H1 (cell line): ENCODE measurements around the gene IDI2. TPM values are rescaled to one million over a fixed set of nuclear protein-coding genes. Genes with fewer than 3 reads are reported as not detected.
A peak's percentile ranks its signal among the peaks of the same experiment; 100 is the strongest.

Source experiments
- CTCF ChIA-PET: fragments of 300-600 bp; sonication (Branson Sonifier 250); formaldehyde crosslinking; loops from one replicate; lab custom pipeline; 2021; ENCODE audit not compliant: partially characterized antibody; lab: Charles Lee
- POLR2A ChIA-PET: fragments of 300-600 bp; sonication (Branson Sonifier 250); formaldehyde crosslinking; loops from one replicate; lab custom pipeline; 2021; ENCODE audit warnings: inconsistent platforms; ENCODE audit not compliant: partially characterized antibody; lab: Charles Lee
- DNase-seq, 2 experiments: peaks; one replicate each; pipeline versions ENCODE4 v3.0.0 to v3.0.0-alpha.2; 2010 to 2022; ENCODE audit warnings: low spot score in 2 of 2, low read depth in 1 of 2, mixed read lengths in 1 of 2
- FAIRE-seq: peaks from 2 replicates; lab custom pipeline; 2011; peaks lifted over from hg19 to GRCh38; lab: Jason Lieb, UNC
- H2AFZ ChIP-seq: 2 replicates; pipeline ENCODE4 v1.8.1; 2012; ENCODE audit warnings: low read length, inconsistent platforms
- H2AK5ac ChIP-seq: 2 replicates; pipeline ENCODE4 v1.6.1; 2013; ENCODE audit warnings: low read depth, low read length
- H2BK120ac ChIP-seq: replicated peaks from 2 replicates; pipeline ENCODE3; 2013; ENCODE audit warnings: low read depth, low read length, inconsistent platforms
- H2BK12ac ChIP-seq: 2 replicates; pipeline ENCODE4 v1.6.1; 2013; ENCODE audit warnings: low read depth, low read length
- H2BK15ac ChIP-seq: 2 replicates; pipeline ENCODE4 v1.6.1; 2013; ENCODE audit warnings: low read length
- H2BK20ac ChIP-seq: 2 replicates; pipeline ENCODE4 v1.6.1; 2013; ENCODE audit warnings: low read length
- H2BK5ac ChIP-seq: 2 replicates; pipeline ENCODE4 v1.6.1; 2013; ENCODE audit warnings: low read depth, low read length
- H3K14ac ChIP-seq: 2 replicates; pipeline ENCODE4 v1.6.1; 2013; ENCODE audit warnings: inconsistent platforms; ENCODE audit not compliant: insufficient read length
- H3K18ac ChIP-seq: 2 replicates; pipeline ENCODE4 v1.6.1; 2013; ENCODE audit warnings: low read length; ENCODE audit errors: extremely low read depth
- H3K23ac ChIP-seq: 2 replicates; pipeline ENCODE4 v1.6.1; 2013; ENCODE audit warnings: inconsistent platforms; ENCODE audit not compliant: insufficient read length
- H3K23me2 ChIP-seq: 2 replicates; pipeline ENCODE4 v1.6.1; 2013; ENCODE audit warnings: low read depth, low read length
- H3K27ac ChIP-seq: 2 replicates; pipeline ENCODE4 v1.6.1; 2011; ENCODE audit warnings: low read depth, low read length, inconsistent platforms
- H3K27me3 ChIP-seq, 4 experiments: replicated peaks in 1 of 4; 1 replicate in 1 of 4; 2 replicates in 3 of 4; pipeline versions ENCODE4 v1.6.1 to v1.8.1; 2011 to 2013; ENCODE audit warnings: low read length in 3 of 4, mild to moderate bottlenecking in 3 of 4, inconsistent platforms in 2 of 4, mixed read lengths in 2 of 4, moderate library complexity in 1 of 4; ENCODE audit not compliant: control insufficient read depth in 3 of 4, insufficient read depth in 3 of 4; ENCODE audit errors: extremely low read depth in 1 of 4
- H3K36me3 ChIP-seq, 4 experiments: 2 replicates each; pipeline versions ENCODE4 v1.6.1 to v1.8.1; 2011 to 2013; ENCODE audit warnings: mild to moderate bottlenecking in 4 of 4, low read length in 3 of 4, moderate library complexity in 2 of 4, control low read depth in 1 of 4, inconsistent platforms in 1 of 4; ENCODE audit not compliant: insufficient read depth in 4 of 4, control insufficient read depth in 2 of 4
- H3K4ac ChIP-seq: replicated peaks from 2 replicates; pipeline ENCODE3; 2013; ENCODE audit warnings: low read length, low read depth, mixed read lengths, inconsistent platforms; ENCODE audit not compliant: insufficient read length
- H3K4me1 ChIP-seq, 4 experiments: replicated peaks in 1 of 4; 1 replicate in 1 of 4; 2 replicates in 3 of 4; pipeline versions ENCODE4 v1.6.1 to v1.8.1; 2011 to 2013; ENCODE audit warnings: low read length in 3 of 4, inconsistent platforms in 2 of 4, mixed read lengths in 1 of 4; ENCODE audit not compliant: insufficient read depth in 4 of 4, control insufficient read depth in 3 of 4
- H3K4me2 ChIP-seq, 2 experiments: 2 replicates each; pipeline versions ENCODE4 v1.6.1 to v1.8.1; 2011 to 2013; ENCODE audit warnings: low read depth in 2 of 2, low read length in 2 of 2, control low read depth in 1 of 2, inconsistent platforms in 1 of 2, mild to moderate bottlenecking in 1 of 2; ENCODE audit not compliant: insufficient read depth in 1 of 2
- H3K4me3 ChIP-seq, 4 experiments: fragments of 200-600, 300-600 bp in 1 of 4; sonication (generic), shearing (Covaris generic), sonication (Bioruptor Twin) in 1 of 4; 2 replicates each; pipeline versions ENCODE4 v1.5.1 to v1.8.1; 2011 to 2016; ENCODE audit warnings: low read length in 4 of 4, low read depth in 3 of 4, control low read depth in 2 of 4, inconsistent platforms in 2 of 4, mild to moderate bottlenecking in 2 of 4, mixed read lengths in 1 of 4, moderate library complexity in 1 of 4; ENCODE audit not compliant: insufficient read depth in 2 of 4; ENCODE audit errors: extremely low read depth in 1 of 4
- H3K56ac ChIP-seq: replicated peaks from 2 replicates; pipeline ENCODE3; 2013; ENCODE audit warnings: low read depth, mild to moderate bottlenecking, mixed read lengths, low read length, inconsistent platforms; ENCODE audit not compliant: insufficient read length
- H3K79me1 ChIP-seq: 2 replicates; pipeline ENCODE4 v1.6.1; 2013; ENCODE audit warnings: low read depth, low read length, control low read depth
- H3K79me2 ChIP-seq, 2 experiments: 2 replicates each; pipeline versions ENCODE4 v1.6.1 to v1.8.1; 2012 to 2013; ENCODE audit warnings: low read length in 2 of 2, mild to moderate bottlenecking in 2 of 2, inconsistent platforms in 1 of 2; ENCODE audit not compliant: insufficient read depth in 2 of 2, control insufficient read depth in 1 of 2
- H3K9ac ChIP-seq, 4 experiments: replicated peaks in 1 of 4; 1 replicate in 1 of 4; 2 replicates in 3 of 4; pipeline versions ENCODE4 v1.6.1 to v1.8.1; 2011 to 2013; ENCODE audit warnings: low read depth in 3 of 4, low read length in 3 of 4, control low read depth in 2 of 4, mild to moderate bottlenecking in 2 of 4, moderate library complexity in 2 of 4, inconsistent platforms in 1 of 4; ENCODE audit errors: extremely low read depth in 1 of 4
- H3K9me3 ChIP-seq, 2 experiments: 2 replicates each; pipeline versions ENCODE4 v1.6.1 to v1.8.1; 2012 to 2013; ENCODE audit warnings: mild to moderate bottlenecking in 2 of 2, moderate library complexity in 2 of 2, control low read depth in 1 of 2, inconsistent platforms in 1 of 2, low read depth in 1 of 2, low read length in 1 of 2, mixed read lengths in 1 of 2; ENCODE audit not compliant: insufficient read depth in 2 of 2
- H4K20me1 ChIP-seq, 2 experiments: replicated peaks in 1 of 2; 2 replicates each; pipeline versions ENCODE3 to v1.8.1; 2011 to 2013; ENCODE audit warnings: inconsistent platforms in 2 of 2, low read length in 2 of 2, mild to moderate bottlenecking in 1 of 2; ENCODE audit not compliant: insufficient read depth in 2 of 2, control insufficient read depth in 1 of 2
- H4K5ac ChIP-seq: 2 replicates; pipeline ENCODE4 v1.6.1; 2013; ENCODE audit warnings: low read length, low read depth, mixed read lengths, inconsistent platforms; ENCODE audit not compliant: insufficient read length
- H4K8ac ChIP-seq: 2 replicates; pipeline ENCODE4 v1.8.0; 2013; ENCODE audit warnings: mild to moderate bottlenecking, moderate library complexity, low read length, inconsistent platforms; ENCODE audit not compliant: insufficient read depth; ENCODE audit errors: extremely low read depth
- H4K91ac ChIP-seq: replicated peaks from 2 replicates; pipeline ENCODE3; 2013; ENCODE audit warnings: low read length, mixed read lengths, inconsistent platforms; ENCODE audit not compliant: insufficient read length
- CHD2 ChIP-seq: IDR thresholded peaks from 2 replicates; pipeline ENCODE4 v1.6.1; 2012; ENCODE audit warnings: low read length, improper control_type of control experiment
- EP300 ChIP-seq, 2 experiments: IDR thresholded peaks; 1 replicate in 1 of 2; 2 replicates in 1 of 2; pipeline ENCODE4 v1.6.1; 2011 to 2012; ENCODE audit warnings: low read depth in 2 of 2, low read length in 2 of 2, mild to moderate bottlenecking in 2 of 2, borderline replicate concordance in 1 of 2, inconsistent platforms in 1 of 2, moderate library complexity in 1 of 2
- KDM5A ChIP-seq: fragments of 200-600 bp; IDR thresholded peaks from 2 replicates; pipeline ENCODE4 v1.7.1; 2012; ENCODE audit warnings: mild to moderate bottlenecking, low read length, inconsistent platforms, mixed read lengths
- NANOG ChIP-seq: IDR thresholded peaks from 2 replicates; pipeline ENCODE4 v1.6.1; 2011; ENCODE audit warnings: low read length, low read depth, mild to moderate bottlenecking, inconsistent platforms; ENCODE audit not compliant: insufficient read depth, poor library complexity, severe bottlenecking
- RXRA ChIP-seq: IDR thresholded peaks from 2 replicates; pipeline ENCODE4 v1.6.1; 2011; ENCODE audit warnings: low read depth, mild to moderate bottlenecking, low read length, moderate library complexity; ENCODE audit not compliant: insufficient read depth
- SIN3A ChIP-seq, 2 experiments: IDR thresholded peaks in 1 of 2; conservative IDR thresholded peaks in 1 of 2; 2 replicates each; pipeline ENCODE4 v1.6.1; 2011 to 2012; ENCODE audit warnings: low read length in 2 of 2, improper control_type of control experiment in 1 of 2, low read depth in 1 of 2, mild to moderate bottlenecking in 1 of 2
- TAF7 ChIP-seq: optimal IDR thresholded peaks from 2 replicates; pipeline ENCODE3; 2011; ENCODE audit warnings: low read depth, mild to moderate bottlenecking, inconsistent platforms, low read length, moderate library complexity, borderline replicate concordance
- TCF12 ChIP-seq: IDR thresholded peaks from 2 replicates; pipeline ENCODE4 v1.6.1; 2011; ENCODE audit warnings: low read depth, mild to moderate bottlenecking, low read length
- WGBS, 2 experiments: shearing (Covaris generic) in 1 of 2; methylation state at CpG; one replicate each; pipeline versions ENCODE4 v1.1.6 to v1.1.7; 2013 to 2015; ENCODE audit warnings: low lambda C conversion rate in 2 of 2, mixed read lengths in 2 of 2, inconsistent platforms in 1 of 2, low coverage in 1 of 2, missing lambda C conversion rate in 1 of 2; ENCODE audit not compliant: insufficient replicate concordance in 2 of 2, insufficient coverage in 1 of 2, insufficient read length in 1 of 2; ENCODE audit errors: extremely low coverage in 1 of 2, missing lambda C conversion rate in 1 of 2; 5-methylcytosine and 5-hydroxymethylcytosine counted together
- polyA plus RNA-seq, 7 experiments: library from polyadenylated mRNA; depleted of rRNA in 3 of 7; stranded (reverse) in 5 of 7; unstranded in 2 of 7; fragments of >200 nt in 5 of 7; fragments of 200-250 nt in 2 of 7; gene quantifications; 1 replicate in 5 of 7; 2 replicates in 1 of 7; 4 replicates in 1 of 7; pipeline versions ENCODE4 v1.2.1 to v1.2.3, GENCODE V29; 2011 to 2013; ENCODE audit warnings: missing spikeins in 2 of 7, mixed read lengths in 2 of 7
- total RNA-seq: library from RNA; stranded (reverse); fragmentation: NEBNext Ultra II Directional; extraction: Animal tissue kit (Norgen Biotek cat#: 25700); gene quantifications from 2 replicates; pipeline ENCODE4 v1.2.1, GENCODE V29; 2021

The IDI2 gene
- total and polyA plus RNA-seq, 2 of the 8 experiments (the other 6 are each of a cell fraction or from before 2014, with no cell fraction given) = not detected

GRCh38 chr10:1059902-1060301 lies 34.2 kb upstream of the IDI2 start:
- FAIRE-seq (no peak), DNase-seq (no peak)
- Histone ChIP-seq H3K18ac (no peak overlapping the region), H3K4me1 (peaks cover 0 to 9% (median 1%) of the 10 kb centered on the region in 4 experiments; a peak in 3 of 7 replicates), H3K4ac (no peak overlapping the region), H3K23ac (no peak overlapping the region), H3K4me3 (no peak overlapping the region), H4K91ac (no peak overlapping the region), H3K4me2 (no peak overlapping the region), H3K27me3 (no peaks in the 10 kb centered on the region), H3K79me1 (peaks cover 10% of the 10 kb centered on the region; the same call in 1 of the 2 replicates), H2BK5ac (no peak overlapping the region), H3K14ac (no peak overlapping the region), H4K20me1 (peaks cover 1 to 5% of the 10 kb centered on the region in 2 experiments), H4K5ac (no peak overlapping the region), H3K27ac (no peak overlapping the region), H2BK120ac (no peak overlapping the region), H2BK15ac (no peak overlapping the region), H3K9ac (no peak overlapping the region; a peak in 1 of 7 replicates), H3K23me2 (no peaks in the 10 kb centered on the region; the same call in 1 of the 2 replicates), H2BK12ac (no peak overlapping the region), H2AFZ (no peak overlapping the region), H3K56ac (no peak overlapping the region), H2AK5ac (no peak overlapping the region), H2BK20ac (no peak overlapping the region), H4K8ac (peak overlapping the region; percentile 20; the same call in 1 of the 2 replicates), H3K79me2 (peaks cover 4 to 61% of the 10 kb centered on the region in 2 experiments; a peak in 3 of 4 replicates), H3K9me3 (no peaks in the 10 kb centered on the region), H3K36me3 (no peaks in the 10 kb centered on the region)
- ChIA-PET CTCF (interaction anchor here (0.7 to 1.2 kb wide), 3 partner anchors 12 to 50 kb away, joined by 3 to 4 read pairs (median 3); no protein-coding TSS in a partner anchor), POLR2A (no interaction called here)
- WGBS, 2 experiments = 93% methylated on average over 8 of the region's 8 CpGs; no CpG with 5 or more reads in 1 of the 2 experiments
- TF ChIP-seq NANOG (no peak), TCF12 (no peak), CHD2 (no peak), SIN3A (conservative IDR thresholded peaks at IDR 0.05 in 1 of 2, IDR thresholded peaks at IDR 0.05 in 1 of 2; ENCODE audit: low read depth in 1 of 2, low read length in 2 of 2) (no peak), TAF7 (no peak), KDM5A (no peak), EP300 (IDR thresholded peaks at IDR 0.05; ENCODE audit: borderline replicate concordance in 1 of 2, low read depth in 2 of 2, low read length in 2 of 2) (no peak), RXRA (no peak)
